Subcutaneous adipose tissue (tissue), 4 donors: ENCODE measurements around the gene SERPINA10. TPM values are rescaled to one million over a fixed set of nuclear protein-coding genes. Genes with fewer than 3 reads are reported as not detected.

Experiments
- total RNA-seq, 4 donors: library from RNA; depleted of rRNA; stranded (reverse); fragments of >200 nt; gene quantifications; one replicate each; pipeline ENCODE4 v1.1.0, GENCODE V29; 2016
- TF ChIP-seq, protein P1 (sequence below): fragments of 450-650 bp; IDR thresholded peaks from one replicate; pipeline ENCODE4 v1.5.1; 2016; ENCODE audit warnings: low read depth, mild to moderate bottlenecking, control low read depth, antibody characterized with exemption, moderate library complexity

The SERPINA10 gene
- total RNA-seq, 4 donors from 2014 or later, result not detected

DNA sequence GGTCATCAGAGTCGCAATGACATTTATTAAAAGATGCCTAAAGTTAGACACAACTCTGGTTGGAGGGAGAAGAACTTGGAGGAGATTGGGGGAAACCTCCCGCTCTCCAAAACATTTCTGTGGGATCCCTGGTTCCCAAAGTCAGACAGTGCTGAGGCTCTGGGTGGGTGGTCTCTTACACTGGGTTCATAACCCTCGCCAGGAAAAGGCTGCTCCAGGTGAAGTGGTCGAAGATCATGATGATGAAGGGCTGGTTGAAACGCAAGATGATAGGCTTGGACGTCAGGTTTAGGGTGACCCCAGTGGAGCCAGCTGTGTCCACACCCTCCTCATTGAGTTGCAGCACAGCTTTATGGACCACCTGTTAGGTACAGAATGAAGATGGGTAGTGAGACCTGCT, 11.2 kb upstream of the SERPINA10 start:
- TF ChIP-seq, protein P1, sequence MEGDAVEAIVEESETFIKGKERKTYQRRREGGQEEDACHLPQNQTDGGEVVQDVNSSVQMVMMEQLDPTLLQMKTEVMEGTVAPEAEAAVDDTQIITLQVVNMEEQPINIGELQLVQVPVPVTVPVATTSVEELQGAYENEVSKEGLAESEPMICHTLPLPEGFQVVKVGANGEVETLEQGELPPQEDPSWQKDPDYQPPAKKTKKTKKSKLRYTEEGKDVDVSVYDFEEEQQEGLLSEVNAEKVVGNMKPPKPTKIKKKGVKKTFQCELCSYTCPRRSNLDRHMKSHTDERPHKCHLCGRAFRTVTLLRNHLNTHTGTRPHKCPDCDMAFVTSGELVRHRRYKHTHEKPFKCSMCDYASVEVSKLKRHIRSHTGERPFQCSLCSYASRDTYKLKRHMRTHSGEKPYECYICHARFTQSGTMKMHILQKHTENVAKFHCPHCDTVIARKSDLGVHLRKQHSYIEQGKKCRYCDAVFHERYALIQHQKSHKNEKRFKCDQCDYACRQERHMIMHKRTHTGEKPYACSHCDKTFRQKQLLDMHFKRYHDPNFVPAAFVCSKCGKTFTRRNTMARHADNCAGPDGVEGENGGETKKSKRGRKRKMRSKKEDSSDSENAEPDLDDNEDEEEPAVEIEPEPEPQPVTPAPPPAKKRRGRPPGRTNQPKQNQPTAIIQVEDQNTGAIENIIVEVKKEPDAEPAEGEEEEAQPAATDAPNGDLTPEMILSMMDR, result no peak

DNA sequence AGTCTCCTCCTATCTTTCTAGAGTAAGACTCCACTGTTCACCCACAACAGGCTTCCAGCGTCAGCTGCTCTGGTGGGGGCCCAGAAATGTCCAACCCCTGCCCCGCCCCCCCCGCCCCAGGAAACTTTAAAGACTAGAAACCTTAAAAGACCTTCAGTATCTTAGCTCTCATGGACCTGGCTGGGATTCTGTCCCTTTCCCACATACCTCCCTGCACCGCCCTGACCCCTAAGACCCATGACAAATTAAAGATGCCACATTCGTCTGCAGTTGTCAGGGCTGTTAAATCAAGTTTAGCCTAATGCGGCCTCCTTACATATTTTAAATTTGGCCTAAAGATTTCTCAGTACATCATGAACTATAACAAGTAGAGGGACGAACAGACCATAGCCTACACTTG, 10.0 kb upstream of the SERPINA10 start:
- TF ChIP-seq, protein P1, result no peak

GRCh38 chr14:94298130-94298529, 5.1 kb upstream of the SERPINA10 start:
- TF ChIP-seq, protein P1, result no peak

- TF ChIP-seq, protein P1, result no peak
Observed at GRCh38 chr14:94295360-94296180, 2.5 kb upstream of the SERPINA10 start.

- TF ChIP-seq, protein P1, result no peak
Observed at GRCh38 chr14:94293578-94293924, 483 bp upstream of the SERPINA10 start.

DNA sequence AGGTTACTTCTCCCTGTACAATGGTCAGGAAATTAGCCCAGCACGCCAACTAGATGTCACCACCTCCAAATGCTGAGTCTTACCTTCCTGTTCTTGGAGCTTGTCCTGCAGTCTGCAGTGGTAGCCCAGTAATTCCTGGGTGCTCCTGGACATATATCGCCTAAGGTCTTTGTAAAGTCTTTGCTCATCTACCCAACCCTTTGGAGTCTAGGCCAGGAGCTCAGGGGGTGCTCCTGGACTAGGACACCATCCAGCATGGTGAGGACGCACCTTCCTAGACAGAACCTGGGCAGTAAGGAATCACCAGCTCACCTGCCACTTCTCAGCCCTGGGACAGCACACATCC, 569 bp downstream of the SERPINA10 start:
- TF ChIP-seq, protein P1, result no peak

DNA sequence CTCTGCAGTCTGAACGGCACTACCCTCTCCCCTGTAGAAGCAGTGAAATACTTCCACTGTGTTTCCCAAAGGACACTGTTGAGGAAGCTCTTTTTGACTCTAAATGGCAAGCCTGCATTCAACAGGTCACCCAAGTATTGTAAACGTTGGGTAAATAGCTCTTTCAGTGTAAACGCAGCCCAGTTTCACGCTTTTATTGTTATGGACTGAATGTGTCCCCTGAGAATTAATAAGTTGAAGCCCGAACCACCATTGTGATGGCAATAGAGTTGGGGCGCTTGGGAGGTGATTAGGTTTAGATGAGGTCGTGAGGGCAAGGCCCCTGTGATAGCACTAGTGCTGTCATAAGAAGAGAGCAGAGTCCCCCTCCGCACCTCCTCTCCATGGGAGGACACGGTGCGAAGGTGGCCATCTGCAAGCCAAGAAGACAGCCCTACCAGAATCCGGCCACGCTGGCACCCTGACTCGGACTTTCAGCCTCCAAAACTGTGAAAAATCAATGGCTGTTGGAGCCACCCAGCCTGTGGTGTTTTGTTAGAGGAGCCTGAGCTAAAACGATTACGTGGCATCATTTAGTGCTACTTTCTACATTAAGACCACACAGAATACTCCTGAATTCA, 1.1 kb downstream of the SERPINA10 start:
- TF ChIP-seq, protein P1, result no peak
